HG02642 (cell line): ENCODE measurements around the gene IGFALS.
A peak's percentile ranks its signal among the peaks of the same experiment; 100 is the strongest.

Experiments
- ATAC-seq: cut with Tn5 transposase; IDR thresholded peaks from one replicate; pipeline ENCODE4 v1.9.1; 2021; ENCODE audit warnings: mild to moderate bottlenecking; ENCODE audit not compliant: unreplicated experiment, poor library complexity

IGFALS gene

GRCh38 chr16:1791256-1791942, 2.1 kb downstream of the IGFALS start:
- ATAC-seq: no peak

DNA sequence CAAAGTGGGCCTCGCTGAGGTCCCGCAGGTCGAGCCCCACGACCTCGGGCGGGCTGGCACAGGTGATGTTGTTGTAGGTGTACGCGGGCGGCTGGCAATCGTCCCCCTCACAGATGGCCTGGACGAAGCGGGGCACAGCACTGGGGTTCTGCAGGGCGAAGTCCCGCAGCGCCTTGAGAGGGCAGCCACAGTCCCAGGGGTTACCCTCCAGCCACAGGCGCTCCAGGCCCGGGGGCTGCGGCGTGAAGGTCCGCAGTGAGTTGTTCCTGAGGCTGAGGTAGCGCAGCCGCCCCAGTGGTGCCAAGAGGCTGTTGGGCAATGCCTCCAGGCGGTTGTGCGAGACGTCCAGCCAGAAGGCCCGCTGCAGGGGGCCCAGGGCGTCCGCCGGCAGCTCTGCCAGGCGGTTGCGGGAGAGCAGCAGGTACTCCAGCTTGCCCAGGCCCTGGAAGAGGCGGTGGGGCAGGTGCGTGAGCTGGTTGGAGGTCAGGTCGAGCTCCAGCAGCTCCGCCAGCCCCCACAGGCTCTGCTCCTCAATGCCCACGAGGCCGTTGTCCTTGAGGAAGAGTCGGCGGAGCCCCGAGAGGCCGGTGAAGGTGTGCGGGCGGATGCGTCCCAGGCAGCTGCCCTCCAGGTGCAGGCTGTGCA, 2.8 kb downstream of the IGFALS start:
- ATAC-seq: no peak

GRCh38 chr16:1790261-1790610, 3.3 kb downstream of the IGFALS start:
- ATAC-seq: no peak

- ATAC-seq: no peak
Observed at GRCh38 chr16:1789643-1790045, 3.9 kb downstream of the IGFALS start.

- ATAC-seq: no peak
Observed at GRCh38 chr16:1788708-1789100, 4.8 kb downstream of the IGFALS start.

GRCh38 chr16:1788095-1788707, 5.3 kb downstream of the IGFALS start:
- ATAC-seq: no peak

- ATAC-seq: no peak
Observed at GRCh38 chr16:1787322-1788094, 6.0 kb downstream of the IGFALS start.

DNA sequence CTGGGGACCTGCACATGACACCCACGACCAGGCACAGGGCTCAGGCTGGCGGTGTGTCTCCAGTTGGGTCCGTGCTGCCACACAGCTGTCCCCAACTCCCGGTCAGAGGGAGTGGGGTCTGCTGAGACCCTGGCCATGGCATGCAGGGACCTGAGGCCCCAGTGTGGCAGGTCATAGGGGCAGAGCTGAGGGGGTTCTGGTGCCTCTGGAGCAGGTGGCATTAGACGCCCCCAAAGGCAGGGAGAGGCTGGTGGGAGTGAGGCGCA, 6.5 kb downstream of the IGFALS start:
- no peak for ATAC-seq

DNA sequence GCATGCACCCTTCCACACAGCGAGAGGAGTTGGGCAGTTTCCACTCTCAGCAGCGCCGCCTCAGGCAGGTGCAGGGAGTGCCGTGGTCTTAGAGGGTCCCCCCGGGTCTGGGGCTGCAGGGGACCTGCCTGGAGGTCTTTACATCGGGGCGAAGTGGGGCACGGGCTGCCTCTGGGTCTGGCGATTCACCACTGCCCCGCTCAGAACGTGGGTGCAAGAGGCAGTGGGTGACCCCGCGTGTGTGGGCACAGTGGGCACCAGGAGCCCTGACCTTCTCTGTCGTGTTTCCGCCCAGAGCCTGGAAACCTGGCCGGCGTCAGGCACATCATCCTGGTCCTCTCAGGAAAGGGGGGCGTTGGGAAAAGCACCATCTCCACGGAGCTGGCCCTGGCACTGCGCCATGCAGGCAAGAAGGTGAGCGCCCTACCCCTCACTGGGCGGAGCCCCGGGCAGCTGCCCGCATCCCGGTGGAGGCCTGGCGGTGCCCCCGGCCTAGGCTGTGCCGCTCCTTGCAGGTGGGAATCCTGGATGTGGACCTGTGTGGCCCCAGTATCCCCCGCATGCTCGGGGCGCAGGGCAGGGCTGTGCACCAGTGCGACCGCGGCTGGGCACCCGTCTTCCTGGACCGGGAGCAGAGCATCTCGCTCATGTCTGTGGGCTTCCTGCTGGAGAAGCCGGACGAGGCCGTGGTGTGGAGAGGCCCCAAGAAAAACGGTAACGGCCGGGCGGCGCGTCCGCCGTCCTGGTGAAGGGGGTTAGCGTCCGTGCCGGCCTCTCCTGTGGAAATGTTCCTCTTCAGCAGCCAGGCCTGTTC, 7.1 kb downstream of the IGFALS start:
- no peak for ATAC-seq

GRCh38 chr16:1785846-1786170, 7.7 kb downstream of the IGFALS start:
- no peak for ATAC-seq

DNA sequence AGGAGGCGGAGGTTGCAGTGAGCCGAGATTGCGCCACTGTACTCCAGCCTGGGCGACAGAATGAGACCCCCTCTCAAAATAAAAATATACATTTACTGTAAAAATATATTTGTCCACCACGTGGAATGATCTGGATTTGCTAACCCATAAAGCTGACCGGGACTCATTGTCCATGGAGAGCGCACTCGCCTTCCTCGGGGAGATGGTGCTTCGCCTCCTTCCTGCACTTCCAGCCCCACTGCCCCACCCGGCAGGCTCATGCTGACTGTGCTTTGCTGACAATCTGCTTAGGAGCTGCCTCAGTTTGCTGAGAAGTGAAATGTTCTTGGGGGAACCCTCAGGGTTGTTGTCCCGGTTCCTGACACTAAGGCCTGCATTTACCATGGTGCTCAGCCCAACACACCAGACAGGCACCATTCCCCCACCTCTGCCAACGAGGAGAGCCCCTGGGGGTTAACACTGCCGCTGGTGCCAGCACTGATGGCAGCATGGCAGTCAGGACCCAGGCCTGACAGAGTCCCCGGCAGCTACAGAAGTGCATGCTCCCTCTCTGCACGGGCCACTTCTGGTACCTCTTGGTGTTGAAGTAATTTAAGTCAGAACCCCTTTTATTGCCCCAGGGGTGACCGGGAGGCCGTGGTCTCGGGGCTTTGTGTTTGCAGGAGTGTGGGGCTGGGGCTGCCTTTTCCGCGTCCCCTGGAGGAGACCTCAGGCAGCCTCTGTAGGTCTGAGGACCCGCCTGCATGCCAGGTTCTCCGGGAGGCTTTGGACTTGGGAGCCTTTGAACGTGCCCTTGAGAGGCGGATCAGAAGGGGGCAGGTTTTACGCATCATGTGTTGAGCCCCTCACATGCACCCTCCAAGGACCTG, 8.3 kb downstream of the IGFALS start:
- ATAC-seq: no peak

DNA sequence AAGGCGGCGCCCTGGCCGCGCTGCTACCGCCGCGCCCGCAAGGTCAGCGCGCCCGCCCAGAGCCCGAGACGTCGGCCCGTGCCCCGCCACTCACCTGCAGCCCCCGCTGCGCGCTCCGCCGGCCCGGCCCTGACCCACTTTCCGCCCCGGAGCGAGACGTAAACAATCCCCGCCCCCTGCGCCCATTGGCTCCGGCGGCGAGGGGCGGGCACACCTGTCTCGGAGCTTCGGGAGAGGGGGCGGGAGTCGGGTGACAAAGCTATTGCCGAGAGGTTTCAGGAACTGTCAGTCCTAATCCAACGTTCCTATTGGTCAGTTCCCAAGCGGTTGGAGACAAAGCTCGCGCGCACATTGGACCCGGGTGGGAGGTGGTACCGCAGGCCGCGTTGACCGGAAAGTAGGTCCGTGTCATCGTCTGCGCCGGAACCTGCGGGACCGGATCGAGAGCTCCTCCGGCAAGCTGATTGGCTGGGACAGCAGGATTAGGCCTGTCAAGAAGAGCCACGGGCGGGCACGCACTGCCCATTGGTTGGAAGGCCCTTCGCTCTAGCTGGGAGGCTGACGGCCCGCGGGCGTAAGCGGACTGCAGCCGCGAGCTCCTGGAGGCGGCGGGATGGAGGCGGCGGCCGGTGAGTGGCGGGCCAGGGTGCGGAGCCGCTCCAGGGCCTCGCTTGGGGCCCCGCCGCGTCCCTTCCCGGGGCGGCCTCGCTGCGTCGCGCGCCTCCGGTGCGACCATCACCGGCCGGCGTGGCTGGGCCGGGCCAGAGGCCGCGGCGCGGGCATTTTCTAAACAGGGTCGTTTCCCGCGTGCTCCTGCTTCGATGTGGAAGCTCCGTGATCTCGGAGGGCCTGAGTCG, 10.9 kb downstream of the IGFALS start, which contains the start of the genes NUBP2 and SPSB3:
Gene NUBP2, plus strand, starts transcription at position 553 of the 857 bp plus-strand sequence. Its CDS starts 61 bp downstream, at position 614.
Gene SPSB3, minus strand, starts transcription at position 164 of the 857 bp plus-strand sequence. CDS start 1,088 bp downstream, outside the sequence.
- ATAC-seq: peak; percentile 86

DNA sequence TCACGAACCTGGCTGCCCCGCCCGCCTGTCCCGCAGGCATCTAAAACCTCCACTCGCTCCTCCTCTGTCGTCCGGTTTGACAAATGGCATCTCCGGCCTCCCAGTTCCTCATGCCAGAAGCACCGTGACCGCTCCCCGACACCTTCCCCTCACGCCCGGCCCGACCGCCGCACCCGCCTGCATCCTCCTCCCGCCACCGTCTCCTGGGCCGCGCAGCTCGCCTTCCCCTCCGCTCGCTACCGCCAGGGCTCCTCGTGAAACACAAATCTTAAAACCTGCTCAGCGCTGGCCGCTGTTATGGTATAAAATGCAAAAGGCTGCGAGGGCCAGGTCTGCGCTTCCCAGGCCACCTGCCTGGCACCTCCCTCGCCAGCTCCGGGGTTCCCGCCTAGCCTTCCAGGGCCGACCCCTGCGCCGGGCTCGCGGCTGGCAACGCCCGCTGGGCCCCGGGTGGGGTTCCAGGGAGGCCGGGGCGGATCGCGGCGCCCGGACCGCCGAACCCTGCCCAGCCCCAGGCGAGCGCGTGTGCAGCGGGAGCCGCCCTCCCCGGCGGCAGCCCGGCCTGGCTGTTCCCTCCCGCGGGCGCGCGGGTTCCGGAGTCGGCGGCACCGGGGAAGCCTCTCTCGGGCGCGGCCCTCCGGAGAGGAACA, 11.6 kb downstream of the IGFALS start:
- peak; percentile 6 for ATAC-seq

GRCh38 chr16:1781254-1781653, 12.3 kb downstream of the IGFALS start:
- ATAC-seq: no peak

DNA sequence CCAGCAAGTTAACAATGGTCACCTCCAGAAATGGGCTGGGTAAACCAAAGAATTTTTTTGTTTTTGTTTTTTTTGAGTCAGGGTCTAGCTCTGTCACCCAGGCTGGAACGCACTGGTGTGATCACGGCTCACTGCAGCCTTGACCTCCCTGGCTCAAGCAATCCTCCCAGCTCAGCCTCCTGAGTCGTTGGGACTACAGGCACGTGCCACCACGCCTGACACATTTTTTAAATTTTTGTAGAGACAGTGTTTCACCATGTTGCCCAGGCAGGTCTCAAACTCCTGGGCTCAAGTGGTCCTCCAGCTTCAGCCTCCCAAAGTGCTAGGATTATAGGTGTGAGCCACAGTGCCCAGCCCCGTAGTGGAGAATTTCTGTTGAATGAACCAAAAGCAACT, 12.8 kb downstream of the IGFALS start:
- no peak for ATAC-seq

GRCh38 chr16:1779741-1780676, 13.5 kb downstream of the IGFALS start:
- no peak for ATAC-seq

- ATAC-seq: no peak
Observed at GRCh38 chr16:1779234-1779701, 14.2 kb downstream of the IGFALS start.
